WTC11 (cell line): ENCODE measurements around the gene GIMAP8.

Experiments
- ATF1 ChIP-seq: sonication (generic); formaldehyde crosslinking; IDR thresholded peaks from 2 replicates; pipeline ENCODE4 v1.8.1; 2023; ENCODE audit warnings: mild to moderate bottlenecking, moderate library complexity, missing genetic modification reagents
- CREM ChIP-seq: sonication (generic); formaldehyde crosslinking; IDR thresholded peaks from 2 replicates; pipeline ENCODE4 v1.8.1; 2022; ENCODE audit warnings: mild to moderate bottlenecking, missing genetic modification reagents, moderate library complexity
- CTCF ChIP-seq: fragments of 200-600 bp; IDR thresholded peaks from 2 replicates; pipeline ENCODE4 v1.8.0; 2022; ENCODE audit warnings: antibody characterized with exemption
- FOXJ3 ChIP-seq: sonication (generic); formaldehyde crosslinking; IDR thresholded peaks from 2 replicates; pipeline ENCODE4 v1.9.0; 2021; ENCODE audit warnings: missing genetic modification reagents, mild to moderate bottlenecking, borderline replicate concordance
- JUN ChIP-seq: sonication (generic); formaldehyde crosslinking; IDR thresholded peaks from 2 replicates; pipeline ENCODE4 v1.8.0; 2023; ENCODE audit warnings: mild to moderate bottlenecking, missing genetic modification reagents
- MAX ChIP-seq: sonication (generic); formaldehyde crosslinking; IDR thresholded peaks from 2 replicates; pipeline ENCODE4 v1.8.0; 2022; ENCODE audit warnings: mild to moderate bottlenecking, missing genetic modification reagents
- NR3C1 ChIP-seq: sonication (generic); formaldehyde crosslinking; conservative IDR thresholded peaks from 2 replicates; pipeline ENCODE4 v1.8.1; 2023; ENCODE audit warnings: low read depth, mild to moderate bottlenecking, missing genetic modification reagents
- ZBTB43 ChIP-seq: sonication (generic); formaldehyde crosslinking; IDR thresholded peaks from 2 replicates; pipeline ENCODE4 v1.8.1; 2023; ENCODE audit warnings: mild to moderate bottlenecking, missing genetic modification reagents

GRCh38 chr7:150428671-150429451, 21.6 kb upstream of the GIMAP8 start:
- TF ChIP-seq CREM: no peak
- no peak for TF ChIP-seq JUN (CRISPR knock-in tag)
- TF ChIP-seq NR3C1: no peak
- TF ChIP-seq CTCF: no peak
- TF ChIP-seq ATF1: no peak
- TF ChIP-seq ZBTB43: no peak
- TF ChIP-seq MAX (CRISPR knock-in tag): no peak
- TF ChIP-seq FOXJ3 (CRISPR knock-in tag): no peak
